HG02938 (cell line): ENCODE measurements around the gene PPP2R2D.
"Not testable (repeated sequence)": the region's sequence is repeated elsewhere in the genome, so short reads cannot be mapped to it uniquely, and the experiment has no call there.

Source experiments
- ATAC-seq: cut with Tn5 transposase; IDR thresholded peaks from one replicate; pipeline ENCODE4 v1.9.1; 2021; ENCODE audit warnings: mild to moderate bottlenecking, moderate library complexity; ENCODE audit not compliant: unreplicated experiment

The PPP2R2D gene

DNA sequence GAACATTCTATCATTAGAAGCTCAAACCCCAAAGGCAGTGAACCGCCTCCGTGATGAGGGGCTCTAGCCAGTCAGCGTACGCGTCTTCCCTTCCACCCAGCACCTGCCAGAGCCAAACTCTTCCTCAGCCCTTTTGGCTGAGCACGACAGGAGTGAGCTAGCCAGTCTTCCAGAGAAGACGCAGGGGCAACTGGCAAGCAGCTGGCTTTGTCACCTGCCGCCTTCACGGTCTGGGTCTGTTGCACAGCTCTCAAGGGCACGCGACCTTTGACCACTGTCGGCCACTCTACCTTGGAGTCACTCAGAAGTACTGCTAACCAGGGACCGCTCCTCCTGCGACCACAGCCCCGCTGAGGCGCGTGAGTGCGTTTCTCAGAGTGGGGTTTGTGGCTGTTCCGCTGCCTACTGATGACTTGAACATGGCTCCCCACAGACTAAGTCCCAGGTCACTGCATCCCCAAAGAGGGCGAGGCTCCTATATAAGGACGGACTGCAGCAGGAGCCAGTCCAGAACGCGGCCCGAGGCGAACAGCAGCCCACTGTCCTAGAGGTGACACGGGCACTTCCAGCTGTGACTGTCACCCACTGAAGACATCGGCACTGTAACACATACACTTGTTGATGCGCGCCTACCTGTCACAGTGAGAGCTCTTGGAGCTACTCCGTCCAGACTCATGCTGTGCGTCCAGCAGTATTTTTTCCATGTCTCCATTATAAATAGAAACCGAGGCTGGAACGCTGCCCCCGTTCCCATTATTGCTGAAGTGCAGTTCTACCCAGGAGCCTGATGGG, 72.5 kb downstream of the PPP2R2D start:
- no peak for ATAC-seq

DNA sequence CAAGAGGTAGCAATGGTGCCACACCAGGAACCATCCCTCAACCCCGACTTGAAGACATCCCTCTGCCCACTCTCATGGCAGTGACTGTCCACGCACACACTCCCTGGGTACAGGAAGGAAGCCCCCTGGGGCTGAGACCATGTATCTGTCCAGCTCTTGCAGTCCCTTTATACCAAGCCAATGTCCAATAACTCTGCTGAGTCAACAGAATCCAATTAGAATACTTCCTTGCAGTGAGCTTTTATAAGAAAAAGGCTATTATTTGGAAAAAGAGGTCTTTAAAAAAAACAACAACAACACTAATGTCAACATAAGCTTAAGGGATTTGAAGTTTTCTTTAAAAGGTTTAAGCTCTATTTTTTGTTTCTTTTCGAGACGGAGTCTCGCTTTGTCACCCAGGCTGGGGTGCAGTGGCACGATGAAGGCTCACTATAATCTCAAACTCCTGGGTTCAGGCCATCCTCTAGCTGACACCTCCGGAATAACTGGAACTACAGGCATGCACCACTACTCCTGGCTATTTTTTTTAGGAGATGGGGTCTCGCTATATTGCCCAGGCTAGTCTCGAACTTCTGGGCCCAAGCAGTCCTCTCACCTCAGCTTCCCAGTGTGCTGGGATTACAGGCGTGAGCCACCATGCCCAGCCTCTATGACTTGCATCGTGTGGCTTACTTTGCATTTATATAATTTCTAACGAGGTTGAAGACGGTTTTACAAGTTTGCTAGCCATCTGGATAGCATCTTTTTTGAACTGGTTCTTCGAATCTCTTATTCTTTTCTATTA, 73.4 kb downstream of the PPP2R2D start:
- ATAC-seq: no peak

DNA sequence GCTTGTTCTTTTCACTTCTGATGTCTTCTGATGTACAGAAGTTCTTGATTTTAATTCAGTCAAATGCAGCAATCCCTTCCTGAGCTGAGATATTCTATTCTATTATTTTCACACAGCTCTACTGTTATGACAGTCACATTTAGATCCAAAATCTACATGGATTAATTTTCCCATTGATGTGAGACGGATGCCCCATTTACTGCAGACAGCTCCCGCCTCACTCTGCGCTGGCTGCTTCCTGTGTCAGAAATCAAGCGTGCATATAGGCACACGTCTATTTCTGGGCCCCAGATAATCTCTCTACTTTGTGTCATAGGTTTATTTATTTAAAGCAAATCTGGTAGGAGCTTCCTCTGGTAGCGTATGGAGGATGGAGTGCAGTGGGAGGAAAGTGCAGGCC, 74.2 kb downstream of the PPP2R2D start:
- no peak for ATAC-seq

DNA sequence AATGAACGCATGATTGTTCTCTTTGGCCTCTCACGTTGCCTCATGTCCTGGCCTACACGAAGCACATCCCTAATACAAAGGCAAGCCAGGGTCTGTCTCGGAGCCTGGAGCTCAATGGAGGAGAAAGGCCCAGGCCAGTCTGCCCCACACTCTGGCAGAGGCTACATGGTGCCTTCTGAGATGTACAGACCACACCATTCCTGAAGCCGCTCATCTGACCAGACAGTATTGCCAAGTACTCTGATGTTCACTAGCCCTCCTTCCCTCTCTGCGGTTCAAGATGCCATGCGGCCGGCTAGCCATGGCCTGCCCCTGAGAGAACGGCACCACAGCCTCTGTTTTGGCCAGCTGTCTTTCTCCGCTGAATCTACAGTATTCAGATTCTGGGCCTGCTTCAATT, 75.0 kb downstream of the PPP2R2D start:
- ATAC-seq: no peak

DNA sequence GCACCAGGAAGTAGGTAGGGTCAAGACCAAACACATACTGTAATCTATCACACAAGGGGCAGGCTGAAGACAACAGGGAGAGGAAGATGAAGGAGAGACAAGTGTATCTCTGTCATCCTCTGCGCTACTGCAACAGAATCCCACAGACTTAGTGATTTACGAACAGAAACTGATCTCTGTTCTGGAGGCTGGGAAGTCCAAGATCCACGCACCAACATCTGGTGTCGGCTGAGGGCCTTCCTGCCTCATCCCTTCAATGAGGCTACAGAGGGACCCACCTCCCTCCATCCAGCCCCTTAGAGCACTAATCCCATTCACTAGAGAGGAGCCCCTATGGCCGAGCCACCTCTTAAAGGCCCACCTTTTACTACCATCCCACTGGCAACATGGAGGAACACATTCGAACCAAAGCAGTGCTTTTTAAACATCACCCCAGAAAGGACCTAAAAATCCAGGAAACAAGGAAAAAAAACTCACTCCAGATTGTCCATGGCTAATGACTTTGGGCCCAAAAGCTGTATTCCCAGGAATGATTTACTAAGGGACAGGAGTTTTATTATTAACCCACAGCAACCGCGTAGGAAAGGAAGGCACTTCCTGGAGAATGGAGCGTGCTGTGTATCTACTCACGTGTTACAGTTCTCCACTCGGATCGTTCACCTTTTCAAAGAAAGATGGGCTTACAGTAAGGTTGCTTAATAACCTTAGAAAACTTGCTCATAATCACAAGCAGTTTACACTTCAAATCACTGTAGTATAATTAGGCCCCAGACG, 76.7 kb downstream of the PPP2R2D start:
- ATAC-seq: no peak

DNA sequence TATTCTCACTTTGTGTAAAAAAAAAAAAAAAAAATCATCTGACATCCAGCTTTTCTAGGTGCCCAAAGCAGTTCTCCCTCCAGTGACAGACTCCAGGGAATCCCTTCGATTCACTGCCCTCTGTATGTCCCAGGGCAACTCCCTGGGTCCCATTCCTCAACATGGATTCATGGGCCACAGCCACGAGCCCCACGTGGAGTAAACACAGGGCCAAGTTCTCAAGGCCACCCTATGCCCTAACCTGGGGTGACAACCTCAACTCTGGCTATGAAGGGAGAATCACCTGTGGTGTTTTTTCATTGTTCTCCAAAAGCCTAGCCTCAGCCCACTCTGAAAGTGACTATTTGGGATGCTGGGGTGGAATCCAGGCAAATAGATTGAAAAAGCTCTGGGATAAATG, 77.6 kb downstream of the PPP2R2D start:
- no peak for ATAC-seq

DNA sequence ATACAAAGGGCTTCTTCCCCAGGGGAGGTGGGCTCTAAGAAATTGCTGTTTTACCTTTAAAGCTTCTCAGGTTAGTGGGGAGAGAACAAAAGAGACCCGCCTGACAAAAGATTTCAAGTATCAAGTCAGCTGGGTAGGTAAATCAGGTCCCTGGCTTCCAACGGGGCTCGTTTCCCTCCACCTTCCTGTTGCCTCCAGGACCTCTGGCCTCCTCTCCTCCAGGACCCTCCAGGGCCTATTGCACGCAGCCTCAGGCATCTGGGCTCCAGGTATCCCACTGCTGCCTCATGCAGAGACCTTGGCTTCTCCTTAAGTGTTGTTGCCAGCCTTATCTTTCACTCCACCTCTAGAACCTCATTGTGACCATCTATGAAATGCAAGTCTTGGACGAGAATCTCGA, 78.0 kb downstream of the PPP2R2D start:
- no peak for ATAC-seq

DNA sequence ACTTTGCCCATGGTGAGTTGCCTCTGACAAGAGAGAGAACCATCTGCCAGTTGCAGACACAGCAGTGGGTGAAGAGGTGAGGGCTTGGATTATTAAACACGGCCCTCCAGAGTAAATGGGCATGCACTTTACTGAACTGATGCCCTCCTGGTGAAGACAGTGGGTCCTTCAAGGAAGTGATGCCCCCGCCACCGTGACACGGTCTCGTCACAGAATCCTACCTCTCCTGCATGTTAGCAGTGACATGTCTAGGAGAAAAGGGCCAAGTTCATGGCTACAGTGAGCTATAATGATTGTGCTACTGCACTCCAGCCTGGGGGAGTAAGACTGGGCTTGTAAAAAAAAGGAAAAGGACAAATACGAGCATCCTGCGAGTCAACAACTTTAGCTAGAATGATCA, 78.5 kb downstream of the PPP2R2D start:
- ATAC-seq: no peak

DNA sequence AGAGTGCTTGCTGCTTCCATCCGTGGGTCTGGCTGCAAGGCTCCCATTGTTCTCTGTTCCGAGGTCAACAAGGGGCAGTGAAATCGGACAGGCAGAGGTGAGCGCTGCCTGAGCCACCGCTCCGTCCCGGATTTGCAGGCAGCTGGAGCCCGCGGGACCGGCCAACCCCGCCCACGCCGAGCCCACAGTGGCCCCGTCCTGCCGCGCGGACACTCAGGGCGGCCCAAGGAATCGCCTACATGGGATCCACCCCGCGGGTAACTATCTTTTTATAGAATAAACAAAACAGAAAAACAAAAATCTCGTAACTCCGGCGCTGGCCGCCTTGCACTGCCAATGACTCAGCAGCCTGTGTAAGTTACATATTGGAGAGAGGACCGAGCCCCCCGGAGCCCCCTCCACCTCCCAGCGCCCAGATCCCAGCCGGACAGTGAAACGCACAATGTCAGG, 79.0 kb downstream of the PPP2R2D start:
- ATAC-seq: no peak

DNA sequence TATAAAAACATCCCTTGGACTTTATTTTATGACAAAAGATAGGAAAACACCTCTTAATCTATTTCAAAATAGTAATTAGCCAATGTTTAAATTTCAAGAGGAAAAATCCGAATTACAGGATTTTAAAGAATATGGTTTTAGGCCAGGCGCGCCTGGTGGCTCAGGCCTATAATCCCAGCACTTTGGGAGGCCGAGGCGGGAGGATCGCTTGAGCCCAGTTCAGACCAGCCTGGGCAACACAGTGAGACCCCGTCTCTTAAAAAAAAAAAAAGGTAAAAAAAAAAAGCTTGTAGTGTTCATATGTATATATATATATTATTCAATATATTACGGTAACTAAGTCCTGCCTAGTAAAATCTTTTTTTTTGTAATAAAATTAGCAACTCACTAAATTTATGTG, 79.5 kb downstream of the PPP2R2D start:
- no peak for ATAC-seq

DNA sequence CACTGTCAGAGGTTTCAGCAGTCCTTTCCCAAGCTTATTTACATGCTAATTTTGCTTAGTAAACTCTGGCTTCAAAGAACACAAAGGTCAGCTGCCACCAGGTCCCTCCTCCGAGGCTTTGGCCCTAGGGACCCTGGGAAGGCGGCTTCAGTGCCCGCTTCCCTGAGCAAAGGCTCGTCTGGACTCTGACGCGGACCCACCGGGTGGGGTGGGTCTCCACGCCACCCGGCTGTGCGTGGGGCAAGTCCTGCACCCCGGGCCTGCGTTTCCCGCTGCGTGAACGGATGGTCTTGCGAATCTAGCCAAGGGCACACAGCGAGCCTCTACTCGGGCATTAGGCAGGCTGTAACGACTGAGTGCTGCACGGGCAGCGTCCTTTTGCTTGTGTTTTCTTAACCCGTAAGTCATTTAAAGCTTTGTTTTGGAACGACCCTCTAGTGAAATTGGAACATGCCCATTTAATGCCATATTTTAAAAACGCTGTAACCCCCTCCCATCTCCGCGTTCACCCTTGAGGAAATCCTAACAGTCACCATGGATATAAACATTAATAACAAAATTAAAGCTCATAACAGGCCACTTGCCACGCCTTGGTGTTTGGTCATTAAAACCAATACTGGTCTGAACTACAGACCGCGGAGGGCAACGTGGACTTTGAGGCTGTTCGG, 80.1 kb downstream of the PPP2R2D start:
- no peak for ATAC-seq

DNA sequence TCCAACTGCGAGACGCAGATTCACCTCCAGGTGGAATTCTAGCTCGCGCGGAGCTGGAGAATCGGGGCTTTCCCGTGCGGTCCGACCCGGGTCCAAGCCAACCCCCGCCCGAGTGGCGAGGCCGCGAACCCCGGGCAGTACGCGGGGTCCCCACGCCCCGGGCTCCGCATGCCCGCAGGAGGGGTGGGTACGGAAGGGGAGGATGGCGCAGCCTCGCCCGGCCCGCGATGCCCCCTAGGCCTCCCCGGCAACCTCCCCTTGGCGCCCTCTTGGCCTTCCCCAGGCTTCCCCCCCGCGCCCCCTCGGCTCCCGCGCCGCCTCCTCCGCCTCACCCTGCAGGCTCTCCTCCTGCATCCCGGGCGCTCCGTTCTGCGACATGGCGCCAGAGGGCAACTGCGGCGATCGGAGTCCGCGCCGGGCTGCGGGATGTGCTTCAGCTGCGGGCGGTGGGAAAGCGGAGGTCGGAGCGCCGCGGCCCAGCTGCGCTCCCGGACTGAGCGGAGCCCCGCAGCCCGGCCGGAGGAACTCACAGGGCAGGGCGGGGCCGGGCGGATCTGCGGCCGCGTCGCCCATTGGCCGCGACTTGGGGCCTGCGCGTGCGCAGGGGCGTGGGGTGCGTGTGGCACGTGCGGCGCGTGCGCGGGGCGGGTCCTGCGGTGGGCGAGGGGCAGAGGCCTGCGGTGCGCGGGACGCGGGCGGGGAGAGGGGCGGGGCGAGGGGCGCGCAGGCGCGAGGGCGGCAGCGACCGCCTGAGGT, 80.8 kb downstream of the PPP2R2D start, which contains the start of gene BNIP3:
BNIP3 (minus strand) TSS at position 495 of the 756 bp plus-strand sequence; CDS start at position 378, 117 bp downstream.
- peak; percentile 69 for ATAC-seq

DNA sequence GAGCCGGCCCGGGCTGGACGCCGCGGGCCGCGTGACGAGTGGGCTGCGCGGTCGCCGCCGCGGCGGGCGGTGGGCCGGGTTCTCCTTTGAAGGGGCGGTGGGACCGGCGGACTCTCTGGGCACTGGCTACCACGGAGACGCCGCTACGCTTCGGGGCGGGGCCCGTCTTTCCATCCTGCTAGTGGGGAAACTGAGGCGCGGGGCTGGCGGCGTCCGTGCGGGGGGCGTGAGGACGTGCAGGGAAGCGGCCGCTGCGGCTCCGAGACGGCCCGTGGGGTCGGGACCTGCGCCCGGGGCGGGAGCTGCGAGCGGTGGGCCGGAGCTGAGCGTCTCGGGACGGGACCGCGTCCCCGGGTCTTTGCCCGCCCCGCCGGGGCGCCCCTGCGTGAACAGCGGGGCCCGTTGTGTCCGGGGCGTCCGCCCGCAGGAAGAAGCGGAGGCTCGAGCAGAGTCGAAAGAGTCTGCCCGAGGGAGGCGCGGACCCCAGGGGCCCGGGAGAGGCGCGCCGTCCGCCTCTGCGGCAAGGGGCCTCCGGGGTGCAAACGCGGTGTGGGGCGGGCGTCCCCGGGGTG, 81.5 kb downstream of the PPP2R2D start:
- peak; percentile 18 for ATAC-seq

DNA sequence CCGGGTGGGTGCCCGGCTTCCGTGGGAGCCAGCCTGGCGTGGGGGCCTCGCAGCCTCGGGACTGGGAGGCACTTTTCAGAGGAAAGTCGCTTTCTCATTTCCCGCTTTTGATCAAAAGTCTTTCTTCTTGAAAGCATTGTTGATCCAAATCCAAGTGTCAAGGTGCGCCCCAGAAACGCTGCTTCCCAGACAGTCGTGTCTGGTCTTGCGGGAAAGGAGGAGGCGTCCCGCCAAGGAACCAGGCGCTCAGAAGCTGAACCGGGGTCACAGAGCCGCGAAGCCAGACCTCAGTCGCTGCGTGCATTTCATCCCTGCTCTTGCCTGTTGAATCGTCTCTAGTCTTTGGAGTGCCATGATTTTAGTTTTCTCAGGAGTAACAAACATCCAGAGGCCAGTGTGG, 82.0 kb downstream of the PPP2R2D start:
- no peak for ATAC-seq

DNA sequence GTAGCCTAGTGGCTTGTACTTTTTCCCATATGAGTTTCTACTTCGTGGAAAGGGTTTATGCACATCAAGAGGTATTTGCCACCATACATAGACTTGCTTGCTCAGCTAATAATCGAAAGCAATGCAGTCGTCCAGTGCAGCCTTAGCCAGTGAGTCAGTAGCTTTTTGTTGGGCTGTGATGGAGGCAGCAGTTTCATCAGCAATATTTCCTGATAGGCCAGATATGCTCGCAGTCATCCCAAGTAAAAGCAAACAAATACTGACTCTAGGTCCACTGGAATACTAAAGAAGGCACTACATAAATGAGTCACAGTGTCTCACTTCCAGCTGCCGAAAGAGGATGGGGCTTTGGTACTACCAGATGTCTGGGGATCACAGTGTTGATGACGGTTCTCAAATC, 83.0 kb downstream of the PPP2R2D start:
- no peak for ATAC-seq

DNA sequence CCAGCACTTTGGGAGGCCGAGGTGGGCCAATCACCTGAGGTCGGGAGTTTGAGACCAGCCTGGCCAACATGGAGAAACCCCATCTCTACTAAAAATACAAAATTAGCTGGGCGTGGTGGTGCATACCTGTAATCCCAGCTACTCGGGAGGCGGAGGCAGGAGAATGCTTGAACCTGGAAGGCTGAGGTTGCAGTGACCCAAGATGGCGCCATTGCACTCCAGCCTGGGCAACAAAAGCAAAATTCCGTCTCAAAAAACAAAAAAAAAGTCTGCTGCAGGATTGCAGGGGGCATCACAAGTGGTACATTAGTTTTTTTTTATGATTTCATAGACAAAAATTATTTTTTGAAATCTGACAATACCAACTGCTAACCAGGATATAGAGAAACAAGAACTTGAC, 86.0 kb downstream of the PPP2R2D start:
- not testable (repeated sequence) for ATAC-seq

DNA sequence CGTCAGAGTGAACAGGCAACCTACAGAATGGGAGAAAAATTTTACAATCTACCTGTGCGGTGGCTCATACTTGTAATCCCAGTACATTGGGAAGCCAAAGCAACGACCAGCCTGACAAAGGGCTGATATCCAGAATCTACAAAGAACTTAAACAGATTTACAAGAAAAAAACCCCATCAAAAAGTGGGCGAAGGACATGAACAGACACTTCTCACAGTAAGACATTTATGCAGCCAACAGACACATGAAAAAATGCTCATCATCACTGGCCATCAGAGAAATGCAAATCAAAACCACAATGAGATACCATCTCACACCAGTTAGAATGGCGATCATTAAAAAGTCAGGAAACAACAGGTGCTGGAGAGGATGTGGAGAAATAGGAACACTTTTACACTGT, 86.5 kb downstream of the PPP2R2D start:
- ATAC-seq: not testable (repeated sequence)

DNA sequence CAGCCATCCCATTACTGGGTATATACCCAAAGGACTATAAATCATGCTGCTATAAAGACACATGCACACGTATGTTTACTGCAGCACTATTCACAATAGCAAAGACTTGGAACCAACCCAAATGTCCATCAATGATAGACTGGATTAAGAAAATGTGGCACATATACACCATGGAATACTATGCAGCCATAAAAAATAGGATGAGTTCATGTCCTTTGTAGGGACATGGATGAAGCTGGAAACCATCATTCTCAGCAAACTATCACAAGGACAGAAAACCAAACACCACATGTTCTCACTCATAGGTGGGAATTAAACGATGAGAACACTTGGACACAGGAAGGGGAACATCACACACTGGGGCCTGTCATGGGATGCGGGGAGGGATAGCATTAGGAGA, 87.0 kb downstream of the PPP2R2D start:
- not testable (repeated sequence) for ATAC-seq

DNA sequence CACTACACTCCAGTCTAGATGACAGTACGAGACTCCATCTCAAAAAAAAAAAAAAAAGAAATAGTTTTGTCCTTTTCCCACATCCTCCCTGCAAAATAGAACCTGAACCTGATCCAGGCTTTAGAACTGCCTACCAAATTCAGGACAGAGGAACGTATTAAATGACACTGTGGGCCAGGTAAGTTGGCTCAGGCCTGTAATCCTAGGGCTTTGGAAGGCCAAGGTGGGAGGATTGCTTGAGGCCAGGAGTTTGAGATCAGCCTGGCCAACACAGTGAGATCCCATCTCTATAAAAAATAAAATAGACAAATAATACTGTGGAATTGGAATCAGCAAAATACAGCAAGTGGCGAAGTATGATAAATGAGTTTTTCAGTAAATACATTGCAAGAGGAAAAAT, 90.9 kb downstream of the PPP2R2D start:
- ATAC-seq: no peak

DNA sequence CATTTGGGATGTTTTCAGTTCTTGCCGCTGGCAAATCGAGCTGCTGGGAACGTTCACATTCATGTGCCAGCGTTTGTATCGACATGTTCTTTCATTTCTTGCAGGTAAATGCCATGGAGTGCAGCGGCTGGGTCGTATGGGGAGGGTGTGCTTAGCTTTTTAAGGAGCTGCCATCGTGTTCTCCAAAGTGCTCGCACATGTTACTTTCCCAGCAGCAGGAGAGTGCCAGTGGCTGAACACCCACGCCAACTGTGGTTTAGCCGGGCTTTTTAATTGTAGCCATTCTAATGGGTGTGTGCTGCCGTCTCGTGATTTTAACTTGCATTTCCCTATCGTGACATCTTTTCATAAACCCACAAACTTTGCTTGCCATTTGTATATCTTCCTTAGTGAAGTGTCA, 92.5 kb downstream of the PPP2R2D start:
- ATAC-seq: no peak
